OCI-LY1 (cell line): Measurements from ENCODE around the gene C19orf53.
A peak's percentile ranks its signal among the peaks of the same experiment; 100 is the strongest.
"Not testable (repeated sequence)": the region's sequence is repeated elsewhere in the genome, so short reads cannot be mapped to it uniquely, and the experiment has no call there.

ENCODE experiments used
- H2AFZ ChIP-seq: fragments of 200-600 bp; sonication (generic), shearing (Covaris generic); 2 replicates; pipeline ENCODE4 v1.6.0; 2014; ENCODE audit warnings: antibody characterized with exemption, mild to moderate bottlenecking, low read length
- H3F3A ChIP-seq: fragments of 200-600 bp; sonication (generic), shearing (Covaris generic); 2 replicates; pipeline ENCODE4 v1.6.0; 2014; ENCODE audit warnings: mild to moderate bottlenecking, antibody characterized with exemption, low read length, moderate library complexity; ENCODE audit not compliant: insufficient read depth
- H3K27ac ChIP-seq: fragments of 200-600 bp; sonication (generic); 2 replicates; pipeline ENCODE4 v1.5.1; 2014; ENCODE audit warnings: low read length, mixed run types, mild to moderate bottlenecking, low read depth; ENCODE audit not compliant: poor library complexity, severe bottlenecking
- H3K27me3 ChIP-seq: fragments of 200-600 bp; sonication (generic); 2 replicates; pipeline ENCODE4 v1.6.0; 2014; ENCODE audit warnings: antibody characterized with exemption, mild to moderate bottlenecking, low read length, moderate library complexity; ENCODE audit not compliant: insufficient read depth
- H3K36me3 ChIP-seq: fragments of 200-600 bp; sonication (generic); 2 replicates; pipeline ENCODE4 v1.6.1; 2014; ENCODE audit warnings: mild to moderate bottlenecking, antibody characterized with exemption, low read length, moderate library complexity, mixed read lengths; ENCODE audit not compliant: insufficient read depth
- H3K4me1 ChIP-seq: fragments of 200-600 bp; sonication (generic); 2 replicates; pipeline ENCODE4 v1.5.1; 2014; ENCODE audit warnings: mild to moderate bottlenecking, low read length, moderate library complexity; ENCODE audit not compliant: insufficient read depth, severe bottlenecking
- H3K4me2 ChIP-seq: fragments of 200-600 bp; sonication (generic), shearing (Covaris generic); 2 replicates; pipeline ENCODE4 v1.6.1; 2014; ENCODE audit warnings: low read length
- H3K4me3 ChIP-seq: fragments of 200-600 bp; sonication (generic); 2 replicates; pipeline ENCODE4 v1.5.1; 2014; ENCODE audit warnings: low read length, low read depth, mild to moderate bottlenecking, mixed read lengths; ENCODE audit not compliant: poor library complexity, severe bottlenecking
- H3K79me2 ChIP-seq: fragments of 200-600 bp; shearing (Covaris generic); 2 replicates; pipeline ENCODE4 v1.6.1; 2016; ENCODE audit warnings: mixed run types, low read length, mixed read lengths; ENCODE audit not compliant: insufficient read depth
- H3K9ac ChIP-seq: fragments of 200-600 bp; sonication (generic), shearing (Covaris generic); 2 replicates; pipeline ENCODE4 v1.6.1; 2014; ENCODE audit warnings: mild to moderate bottlenecking, low read length, mixed read lengths
- H3K9me2 ChIP-seq: fragments of 200-600 bp; sonication (generic), shearing (Covaris generic); 2 replicates; pipeline ENCODE4 v1.6.1; 2014; ENCODE audit warnings: low read depth, mild to moderate bottlenecking, low read length, mixed read lengths
- H3K9me3 ChIP-seq: fragments of 200-600 bp; shearing (Covaris generic); 2 replicates; pipeline ENCODE4 v1.6.1; 2014; ENCODE audit warnings: low read length, mixed read lengths
- H4K20me1 ChIP-seq: fragments of 200-600 bp; sonication (generic), shearing (Covaris generic); 2 replicates; pipeline ENCODE4 v1.6.0; 2016; ENCODE audit warnings: mild to moderate bottlenecking, low read length; ENCODE audit not compliant: insufficient read depth
- EZH2 ChIP-seq: fragments of 200-600 bp; sonication (generic), shearing (Covaris generic); IDR thresholded peaks from 2 replicates; pipeline ENCODE4 v1.8.0; 2017; ENCODE audit warnings: borderline replicate concordance, mixed run types, mild to moderate bottlenecking, antibody characterized with exemption, low read length, moderate library complexity, mixed read lengths
- TF ChIP-seq, protein P1 (sequence below): fragments of 200-600 bp; sonication (generic), shearing (Covaris generic); IDR thresholded peaks from 2 replicates; pipeline ENCODE4 v1.5.1; 2017; ENCODE audit warnings: mild to moderate bottlenecking, antibody characterized with exemption, low read length, moderate library complexity, mixed read lengths

Gene C19orf53

DNA sequence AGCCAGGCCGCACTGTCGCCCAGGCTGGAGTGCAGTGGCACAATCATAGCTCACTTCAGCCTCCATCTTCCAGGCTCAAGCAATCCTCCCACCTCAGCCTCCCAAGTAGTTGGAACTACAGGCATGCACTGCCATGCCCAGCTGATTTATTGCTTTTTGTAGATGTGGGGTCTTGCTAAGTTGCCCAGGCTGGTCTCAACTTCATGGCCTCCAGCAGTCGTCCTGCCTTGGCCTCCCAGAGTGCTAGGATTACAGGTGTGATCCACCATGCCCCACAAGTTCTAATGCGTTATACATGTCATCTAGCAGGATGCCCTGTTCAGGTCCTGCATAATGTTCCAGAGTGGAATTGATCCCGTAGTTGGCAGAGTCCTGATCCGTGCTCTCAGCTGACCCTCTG is 4.6 kb downstream of the C19orf53 start:
- Histone ChIP-seq H3K4me2 (no peak overlapping the region), H3K9ac (no peak overlapping the region), H2AFZ (no peak overlapping the region), H3K4me3 (no peak overlapping the region), H3K79me2 (peaks cover 14% of the 10 kb centered on the region), H3K27ac (no peak overlapping the region), H3K27me3 (no peaks in the 10 kb centered on the region), H4K20me1 (no peaks in the 10 kb centered on the region), H3K36me3 (peaks cover 37% of the 10 kb centered on the region), H3K9me2 (no peaks in the 10 kb centered on the region), H3F3A (no peaks in the 10 kb centered on the region), H3K9me3 (no peaks in the 10 kb centered on the region), H3K4me1 (peaks cover 18% of the 10 kb centered on the region)
- no peak for TF ChIP-seq EZH2
- TF ChIP-seq, protein P1, sequence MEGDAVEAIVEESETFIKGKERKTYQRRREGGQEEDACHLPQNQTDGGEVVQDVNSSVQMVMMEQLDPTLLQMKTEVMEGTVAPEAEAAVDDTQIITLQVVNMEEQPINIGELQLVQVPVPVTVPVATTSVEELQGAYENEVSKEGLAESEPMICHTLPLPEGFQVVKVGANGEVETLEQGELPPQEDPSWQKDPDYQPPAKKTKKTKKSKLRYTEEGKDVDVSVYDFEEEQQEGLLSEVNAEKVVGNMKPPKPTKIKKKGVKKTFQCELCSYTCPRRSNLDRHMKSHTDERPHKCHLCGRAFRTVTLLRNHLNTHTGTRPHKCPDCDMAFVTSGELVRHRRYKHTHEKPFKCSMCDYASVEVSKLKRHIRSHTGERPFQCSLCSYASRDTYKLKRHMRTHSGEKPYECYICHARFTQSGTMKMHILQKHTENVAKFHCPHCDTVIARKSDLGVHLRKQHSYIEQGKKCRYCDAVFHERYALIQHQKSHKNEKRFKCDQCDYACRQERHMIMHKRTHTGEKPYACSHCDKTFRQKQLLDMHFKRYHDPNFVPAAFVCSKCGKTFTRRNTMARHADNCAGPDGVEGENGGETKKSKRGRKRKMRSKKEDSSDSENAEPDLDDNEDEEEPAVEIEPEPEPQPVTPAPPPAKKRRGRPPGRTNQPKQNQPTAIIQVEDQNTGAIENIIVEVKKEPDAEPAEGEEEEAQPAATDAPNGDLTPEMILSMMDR: no peak

DNA sequence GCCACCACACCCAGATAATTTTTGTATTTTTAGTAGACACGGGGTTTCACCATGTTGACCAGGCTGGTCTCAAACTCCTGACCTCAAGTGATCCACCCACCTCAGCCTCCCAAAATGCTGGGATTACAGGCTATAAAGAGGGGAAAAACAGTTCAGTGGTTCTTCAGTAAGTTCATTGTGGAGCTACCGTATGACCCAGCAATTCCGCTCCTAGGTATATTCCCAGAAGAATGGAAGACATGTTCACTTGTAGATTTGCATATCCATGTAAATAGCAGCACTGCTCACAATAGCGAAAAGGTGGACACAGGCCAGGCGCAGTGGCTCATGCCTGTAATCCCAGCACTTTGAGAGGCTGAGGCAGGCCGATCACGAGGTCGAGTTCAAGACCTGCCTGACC is 5.5 kb downstream of the C19orf53 start:
- not testable (repeated sequence) for H3K9me2 ChIP-seq, H3K9me3 ChIP-seq, H2AFZ ChIP-seq, H3K27me3 ChIP-seq, H3K4me2 ChIP-seq, H3F3A ChIP-seq, H3K4me3 ChIP-seq, H3K27ac ChIP-seq, H4K20me1 ChIP-seq, H3K9ac ChIP-seq
- H3K4me1 ChIP-seq: peaks cover 26% of the 10 kb centered on the region
- H3K36me3 ChIP-seq: peaks cover 37% of the 10 kb centered on the region
- peaks cover 11% of the 10 kb centered on the region for H3K79me2 ChIP-seq

DNA sequence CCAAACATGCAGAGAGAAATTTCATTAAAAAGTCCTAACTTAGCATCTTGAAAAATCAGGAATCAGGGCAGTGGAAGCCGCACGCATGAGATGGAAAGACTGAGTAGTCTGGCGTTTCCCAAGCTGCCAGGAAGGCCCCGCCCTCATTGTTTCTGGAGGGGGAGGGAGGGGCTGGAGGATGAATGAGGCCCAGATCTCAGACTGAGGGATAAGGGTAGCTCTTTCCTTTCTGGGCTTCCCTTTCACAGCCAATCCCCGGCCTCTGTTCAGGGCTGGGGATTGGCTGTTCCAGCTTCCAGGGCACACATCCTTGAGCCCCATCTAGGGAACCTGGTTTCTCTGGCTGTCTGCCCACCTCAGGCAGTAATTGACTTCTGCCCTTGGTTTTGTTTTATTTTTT is 7.3 kb downstream of the C19orf53 start:
- Histone ChIP-seq H3K4me2 (no peak overlapping the region), H3K36me3 (peaks cover 33% of the 10 kb centered on the region), H3K9me3 (no peaks in the 10 kb centered on the region), H3K27ac (no peak overlapping the region), H4K20me1 (no peaks in the 10 kb centered on the region), H3K9me2 (no peaks in the 10 kb centered on the region), H3K27me3 (no peaks in the 10 kb centered on the region), H3K9ac (no peak overlapping the region), H2AFZ (no peak overlapping the region), H3K4me3 (no peak overlapping the region), H3F3A (no peaks in the 10 kb centered on the region), H3K79me2 (no peaks in the 10 kb centered on the region), H3K4me1 (peaks cover 22% of the 10 kb centered on the region)
- TF ChIP-seq, protein P1: no peak
- TF ChIP-seq EZH2: no peak

GRCh38 chr19:13782537-13782936 is 8.3 kb downstream of the C19orf53 start:
- Histone ChIP-seq H3K79me2 (no peaks in the 10 kb centered on the region), H2AFZ (no peak overlapping the region), H3K4me2 (no peak overlapping the region)

More at GRCh38 chr19:13782537-13782936, 8.3 kb downstream of the C19orf53 start:
- Histone ChIP-seq H3K4me3 (no peak overlapping the region), H3F3A (no peaks in the 10 kb centered on the region), H3K27me3 (no peaks in the 10 kb centered on the region), H3K27ac (peak overlapping the region; percentile 63), H3K9me3 (no peaks in the 10 kb centered on the region), H4K20me1 (no peaks in the 10 kb centered on the region), H3K9ac (no peak overlapping the region), H3K36me3 (peaks cover 25% of the 10 kb centered on the region), H3K4me1 (peaks cover 28% of the 10 kb centered on the region), H3K9me2 (no peaks in the 10 kb centered on the region)
- TF ChIP-seq, protein P1: no peak
- no peak for TF ChIP-seq EZH2
